ENCODE measurements around the gene KAT2B. TPM values are rescaled to one million over a fixed set of nuclear protein-coding genes. Genes with fewer than 3 reads are reported as not detected.
A peak's percentile ranks its signal among the peaks of the same experiment; 100 is the strongest.

The KAT2B gene
- total RNA-seq, 2 donors from 2014 or later: 16.4 to 31.7 TPM

DNA sequence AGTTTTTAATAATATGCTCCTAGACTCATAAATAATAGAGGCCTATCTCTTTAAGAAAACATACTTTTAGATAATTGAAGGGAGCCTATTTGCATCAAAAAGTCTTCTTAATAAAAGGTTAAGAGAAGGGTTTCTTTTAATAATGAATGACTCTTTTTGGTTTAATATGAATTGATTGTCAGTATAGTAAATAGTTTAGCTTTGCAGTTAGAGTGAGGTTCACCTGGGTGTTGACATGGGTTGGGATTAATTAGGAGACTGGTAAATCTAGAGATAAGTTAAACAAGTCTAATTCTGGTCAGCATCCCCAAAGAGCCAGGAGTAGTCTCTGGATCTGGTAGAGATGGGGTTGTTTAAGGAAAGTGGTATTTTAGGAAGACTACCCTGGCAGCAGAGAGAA, 43.0 kb downstream of the KAT2B start:
- no peak overlapping the region for H3K4me3 ChIP-seq
- no peak for DNase-seq (ENCODE audit: low spot score)
- no peak overlapping the region for H3K27ac ChIP-seq
- H3K27me3 ChIP-seq (replicated peaks; ENCODE audit: insufficient read depth): no peaks in the 10 kb centered on the region
- no peaks in the 10 kb centered on the region for H3K36me3 ChIP-seq
- TF ChIP-seq, protein P1, sequence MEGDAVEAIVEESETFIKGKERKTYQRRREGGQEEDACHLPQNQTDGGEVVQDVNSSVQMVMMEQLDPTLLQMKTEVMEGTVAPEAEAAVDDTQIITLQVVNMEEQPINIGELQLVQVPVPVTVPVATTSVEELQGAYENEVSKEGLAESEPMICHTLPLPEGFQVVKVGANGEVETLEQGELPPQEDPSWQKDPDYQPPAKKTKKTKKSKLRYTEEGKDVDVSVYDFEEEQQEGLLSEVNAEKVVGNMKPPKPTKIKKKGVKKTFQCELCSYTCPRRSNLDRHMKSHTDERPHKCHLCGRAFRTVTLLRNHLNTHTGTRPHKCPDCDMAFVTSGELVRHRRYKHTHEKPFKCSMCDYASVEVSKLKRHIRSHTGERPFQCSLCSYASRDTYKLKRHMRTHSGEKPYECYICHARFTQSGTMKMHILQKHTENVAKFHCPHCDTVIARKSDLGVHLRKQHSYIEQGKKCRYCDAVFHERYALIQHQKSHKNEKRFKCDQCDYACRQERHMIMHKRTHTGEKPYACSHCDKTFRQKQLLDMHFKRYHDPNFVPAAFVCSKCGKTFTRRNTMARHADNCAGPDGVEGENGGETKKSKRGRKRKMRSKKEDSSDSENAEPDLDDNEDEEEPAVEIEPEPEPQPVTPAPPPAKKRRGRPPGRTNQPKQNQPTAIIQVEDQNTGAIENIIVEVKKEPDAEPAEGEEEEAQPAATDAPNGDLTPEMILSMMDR (IDR thresholded peaks at IDR 0.05): no peak
- TF ChIP-seq POLR2AphosphoS5 (IDR thresholded peaks at IDR 0.05) (no peak), POLR2A (IDR thresholded peaks at IDR 0.05) (no peak)
- intact Hi-C loops (cut with DNase I): no loop called here
- H3K4me1 ChIP-seq (replicated peaks): no peaks in the 10 kb centered on the region
- H3K9me3 ChIP-seq: no peaks in the 10 kb centered on the region

DNA sequence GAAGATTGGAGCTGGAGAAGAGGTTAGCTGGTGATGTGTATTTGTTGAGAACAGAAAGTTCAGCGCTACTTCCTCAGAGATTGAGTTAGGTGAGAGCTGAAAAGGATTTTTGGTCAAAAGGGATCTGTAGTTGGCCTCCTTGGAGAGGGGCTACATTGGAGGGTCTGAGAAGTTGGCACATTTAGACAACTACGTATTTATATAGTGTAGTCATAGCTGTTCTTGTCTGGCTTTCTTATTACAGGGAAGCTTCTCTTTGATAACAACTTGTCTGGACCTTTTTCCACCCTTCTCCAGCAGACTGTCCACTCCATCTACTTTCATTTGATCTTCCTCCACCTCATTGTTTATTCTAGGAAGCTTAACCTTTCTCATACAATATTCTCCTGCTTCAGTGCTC, 43.7 kb downstream of the KAT2B start:
- Histone ChIP-seq H3K4me3 (no peak overlapping the region), H3K36me3 (no peaks in the 10 kb centered on the region), H3K27me3 (replicated peaks; ENCODE audit: insufficient read depth) (no peaks in the 10 kb centered on the region), H3K27ac (no peak overlapping the region), H3K9me3 (no peaks in the 10 kb centered on the region), H3K4me1 (replicated peaks) (no peaks in the 10 kb centered on the region)
- 93% methylated on average over 2 of the region's 2 CpGs for WGBS
- intact Hi-C loops (cut with DNase I): no loop called here
- DNase-seq (ENCODE audit: low spot score): no peak
- TF ChIP-seq POLR2AphosphoS5 (IDR thresholded peaks at IDR 0.05): no peak
- TF ChIP-seq, protein P1 (IDR thresholded peaks at IDR 0.05): no peak
- no peak for TF ChIP-seq POLR2A (IDR thresholded peaks at IDR 0.05)

DNA sequence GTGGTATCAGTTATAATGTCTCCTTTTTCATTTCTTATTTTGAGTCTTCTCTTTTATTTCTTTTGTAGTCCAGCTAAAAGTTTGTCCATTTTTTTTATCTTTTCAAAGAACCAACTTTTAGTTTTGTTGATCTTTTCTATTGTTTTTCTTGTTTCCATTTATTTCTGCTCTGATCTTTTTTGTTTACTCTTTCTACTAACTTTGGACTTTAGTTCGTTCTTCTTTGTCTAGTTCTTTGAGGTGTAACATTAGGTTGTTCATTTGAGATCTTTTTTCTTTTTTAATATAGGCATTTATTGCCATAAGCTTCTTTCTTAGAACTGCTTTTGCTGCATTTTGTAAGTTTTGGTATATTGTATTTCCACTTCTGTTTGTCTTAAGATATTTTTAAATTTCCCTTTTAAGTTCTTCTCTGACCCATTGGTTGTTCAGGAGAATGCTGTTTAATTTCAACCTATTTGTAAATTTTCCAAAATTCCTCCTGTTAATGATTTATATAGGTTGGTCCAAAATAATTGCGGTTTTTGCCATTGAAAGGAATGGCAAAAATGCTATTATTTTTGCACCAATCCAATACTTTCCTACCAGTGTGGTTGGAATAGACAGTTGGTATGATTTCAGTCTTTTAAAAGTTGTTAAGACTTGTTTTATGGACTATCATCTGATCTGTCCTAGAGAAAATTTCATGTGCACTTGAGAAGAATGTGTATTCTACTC, 51.2 kb downstream of the KAT2B start:
- H3K4me3 ChIP-seq: no peak overlapping the region
- H3K9me3 ChIP-seq: no peaks in the 10 kb centered on the region
- no peaks in the 10 kb centered on the region for H3K36me3 ChIP-seq
- no peak for TF ChIP-seq POLR2AphosphoS5 (IDR thresholded peaks at IDR 0.05)
- no peak for TF ChIP-seq POLR2A (IDR thresholded peaks at IDR 0.05)
- TF ChIP-seq, protein P1 (IDR thresholded peaks at IDR 0.05): no peak
- no peak for DNase-seq (ENCODE audit: low spot score)
- peaks cover 2% of the 10 kb centered on the region for H3K4me1 ChIP-seq (replicated peaks)
- WGBS: 46% methylated on average over 2 of the region's 2 CpGs
- intact Hi-C loops (cut with DNase I): no loop called here
- H3K27me3 ChIP-seq (replicated peaks; ENCODE audit: insufficient read depth): no peaks in the 10 kb centered on the region
- no peak overlapping the region for H3K27ac ChIP-seq

DNA sequence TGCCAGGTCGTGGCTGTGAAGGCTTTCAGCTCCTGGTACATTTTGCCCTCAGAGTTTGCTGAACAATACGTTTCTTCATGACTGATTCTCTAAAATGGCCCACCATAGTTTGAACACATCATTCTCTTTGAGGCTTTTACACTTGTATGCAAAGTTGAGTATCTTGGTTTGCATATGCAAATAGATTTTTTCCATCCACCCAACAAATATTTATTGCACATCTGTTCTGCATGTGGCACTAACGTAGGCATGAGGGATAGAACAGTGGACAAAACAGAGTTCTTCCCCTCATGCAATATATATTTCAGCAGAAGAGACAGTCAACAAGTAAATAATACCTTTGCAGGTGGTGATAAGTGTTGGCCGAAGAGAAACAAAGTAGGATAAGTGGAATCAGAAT, 55.2 kb downstream of the KAT2B start:
- TF ChIP-seq, protein P1 (IDR thresholded peaks at IDR 0.05): no peak
- TF ChIP-seq POLR2A (IDR thresholded peaks at IDR 0.05) (no peak), POLR2AphosphoS5 (IDR thresholded peaks at IDR 0.05) (no peak)
- intact Hi-C loops (cut with DNase I): no loop called here
- Histone ChIP-seq H3K27ac (peak overlapping the region in 1 of 2 donors; percentile 57), H3K9me3 (no peaks in the 10 kb centered on the region), H3K36me3 (no peaks in the 10 kb centered on the region), H3K27me3 (replicated peaks; ENCODE audit: insufficient read depth) (no peaks in the 10 kb centered on the region), H3K4me3 (no peak overlapping the region), H3K4me1 (replicated peaks) (peaks cover 2% of the 10 kb centered on the region)
- DNase-seq (ENCODE audit: low spot score): no peak
- WGBS: 96% methylated on average over 4 of the region's 4 CpGs

DNA sequence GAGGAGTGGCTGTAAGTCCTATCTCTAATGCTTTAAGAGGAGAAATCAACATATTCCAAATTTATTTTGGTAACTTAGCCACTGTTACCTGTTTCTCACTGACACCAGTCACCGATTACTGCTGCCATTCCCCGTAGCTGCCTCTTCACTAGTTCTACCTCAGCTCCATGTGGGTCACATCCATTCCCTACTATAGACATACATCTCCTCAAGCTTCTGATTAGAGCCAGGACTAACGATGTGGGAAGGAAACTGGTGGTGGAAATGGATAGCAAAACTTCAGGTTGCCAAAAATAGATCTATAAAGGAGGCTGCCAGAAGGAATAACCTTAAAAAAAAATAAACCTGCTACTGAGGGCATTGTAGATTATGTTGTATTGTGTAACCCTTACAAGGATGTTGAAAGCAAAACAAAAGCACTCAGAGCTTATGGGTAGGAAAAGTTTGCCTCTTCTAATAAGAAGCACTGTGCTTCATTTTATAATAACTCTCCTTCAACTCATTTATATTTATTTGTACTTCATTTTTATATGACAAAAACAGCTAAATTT, 56.0 kb downstream of the KAT2B start:
- Histone ChIP-seq H3K9me3 (no peaks in the 10 kb centered on the region), H3K4me3 (no peak overlapping the region), H3K4me1 (replicated peaks) (peaks cover 2% of the 10 kb centered on the region), H3K36me3 (no peaks in the 10 kb centered on the region), H3K27me3 (replicated peaks; ENCODE audit: insufficient read depth) (no peaks in the 10 kb centered on the region), H3K27ac (peak overlapping the region; percentile 57 to 75)
- no peak for DNase-seq (ENCODE audit: low spot score)
- 69% methylated on average over 3 of the region's 3 CpGs for whole genome bisulfite sequencing
- intact Hi-C loops (cut with DNase I): no loop called here
- no peak for TF ChIP-seq POLR2A (IDR thresholded peaks at IDR 0.05)
- TF ChIP-seq, protein P1 (IDR thresholded peaks at IDR 0.05): peak in 1 of 4 experiments; percentile 6
- TF ChIP-seq POLR2AphosphoS5 (IDR thresholded peaks at IDR 0.05): peak; percentile 57
